Measurements from ENCODE around the gene UBE2R2. TPM values are rescaled to one million over a fixed set of nuclear protein-coding genes. Genes with fewer than 3 reads are reported as not detected.

The UBE2R2 gene
- total RNA-seq, 2 experiments from 2014 or later, result 13.7 to 57.3 TPM

DNA sequence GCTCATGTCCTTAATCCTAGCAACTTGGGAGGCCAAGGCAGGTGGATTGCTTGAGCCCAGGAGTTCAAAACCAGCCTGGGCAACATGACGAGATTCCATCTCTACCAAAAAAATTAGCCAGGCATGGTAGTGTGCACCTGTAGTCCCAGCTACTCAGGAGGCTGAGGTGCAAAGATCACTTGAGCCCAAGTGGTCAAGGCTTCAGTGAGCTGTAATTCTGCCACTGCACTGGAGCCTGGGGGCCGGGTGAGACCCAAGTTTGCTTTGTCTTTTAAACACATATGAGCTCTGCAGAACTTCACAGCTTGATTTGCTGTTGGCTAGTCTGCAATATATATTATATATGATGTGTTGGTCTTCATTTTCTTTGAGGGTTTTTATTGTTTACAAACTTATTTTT lies 89.8 kb downstream of the UBE2R2 start:
- Histone ChIP-seq H3K36me3 (ENCODE audit: insufficient read depth, low read length) (peaks cover 71% of the 10 kb centered on the region), H4K20me1 (ENCODE audit: insufficient read depth, low read length) (no peaks in the 10 kb centered on the region), H3K4me2 (ENCODE audit: low read length) (no peak overlapping the region), H3K27ac (ENCODE audit: low read depth, low read length, poor library complexity, severe bottlenecking) (no peak overlapping the region), H2AFZ (ENCODE audit: low read length) (no peak overlapping the region), H3K4me3 (ENCODE audit: low read depth, low read length, poor library complexity, severe bottlenecking) (no peak overlapping the region), H3K4me1 (ENCODE audit: insufficient read depth, low read length, poor library complexity, severe bottlenecking) (no peaks in the 10 kb centered on the region), H3K79me2 (ENCODE audit: insufficient read depth, low read depth, low read length) (peaks cover 25% of the 10 kb centered on the region; the same call in 1 of the 2 replicates), H3K9me2 (ENCODE audit: insufficient read depth, low read length) (no peaks in the 10 kb centered on the region), H3K9me3 (ENCODE audit: low read length) (no peaks in the 10 kb centered on the region; the same call in 1 of the 2 replicates)
- no peak for DNase-seq (ENCODE audit: low spot score)
- ChIA-PET CTCF (ENCODE audit: unreplicated experiment) (no interaction called here), POLR2A (interaction anchor here (1.2 to 1.7 kb wide), 2 partner anchors 13 to 37 kb away, joined by 3 read pairs; no protein-coding TSS in a partner anchor)
- intact Hi-C loops (cut with micrococcal nuclease; ENCODE audit: unreplicated experiment), result no loop called here
- BruUV-seq (replicated peaks), result no TSS peak
- TF ChIP-seq, protein P1, sequence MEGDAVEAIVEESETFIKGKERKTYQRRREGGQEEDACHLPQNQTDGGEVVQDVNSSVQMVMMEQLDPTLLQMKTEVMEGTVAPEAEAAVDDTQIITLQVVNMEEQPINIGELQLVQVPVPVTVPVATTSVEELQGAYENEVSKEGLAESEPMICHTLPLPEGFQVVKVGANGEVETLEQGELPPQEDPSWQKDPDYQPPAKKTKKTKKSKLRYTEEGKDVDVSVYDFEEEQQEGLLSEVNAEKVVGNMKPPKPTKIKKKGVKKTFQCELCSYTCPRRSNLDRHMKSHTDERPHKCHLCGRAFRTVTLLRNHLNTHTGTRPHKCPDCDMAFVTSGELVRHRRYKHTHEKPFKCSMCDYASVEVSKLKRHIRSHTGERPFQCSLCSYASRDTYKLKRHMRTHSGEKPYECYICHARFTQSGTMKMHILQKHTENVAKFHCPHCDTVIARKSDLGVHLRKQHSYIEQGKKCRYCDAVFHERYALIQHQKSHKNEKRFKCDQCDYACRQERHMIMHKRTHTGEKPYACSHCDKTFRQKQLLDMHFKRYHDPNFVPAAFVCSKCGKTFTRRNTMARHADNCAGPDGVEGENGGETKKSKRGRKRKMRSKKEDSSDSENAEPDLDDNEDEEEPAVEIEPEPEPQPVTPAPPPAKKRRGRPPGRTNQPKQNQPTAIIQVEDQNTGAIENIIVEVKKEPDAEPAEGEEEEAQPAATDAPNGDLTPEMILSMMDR (conservative IDR thresholded peaks at IDR 0.05; ENCODE audit: low read length), result no peak
- no peak for TF ChIP-seq EZH2phosphoT487 (IDR thresholded peaks at IDR 0.05; ENCODE audit: borderline replicate concordance, low read depth, low read length)

DNA sequence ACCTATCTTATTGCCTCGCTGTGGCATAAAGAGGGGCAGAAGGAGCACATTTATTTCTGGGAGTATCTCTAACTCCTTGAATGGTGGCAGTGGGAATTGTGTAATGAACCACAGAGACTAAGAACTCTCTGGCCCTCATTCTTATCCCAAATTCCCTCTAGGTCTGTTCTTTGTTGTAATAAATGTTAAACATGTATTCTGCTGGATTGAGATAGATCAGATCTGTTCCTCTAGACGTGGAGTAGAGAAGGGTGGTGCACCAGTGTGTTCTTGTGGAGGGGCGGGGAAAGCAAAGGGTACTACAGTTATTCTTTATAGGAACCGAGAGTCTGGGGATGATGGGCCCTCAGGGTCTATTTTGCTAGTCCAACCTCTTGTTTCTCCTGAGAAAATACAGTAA lies 90.4 kb downstream of the UBE2R2 start:
- no peak overlapping the region for H3K4me2 ChIP-seq (ENCODE audit: low read length)
- no peaks in the 10 kb centered on the region for H4K20me1 ChIP-seq (ENCODE audit: insufficient read depth, low read length)
- H3K36me3 ChIP-seq (ENCODE audit: insufficient read depth, low read length), result peaks cover 71% of the 10 kb centered on the region
- no peaks in the 10 kb centered on the region for H3K9me2 ChIP-seq (ENCODE audit: insufficient read depth, low read length)
- no peak for DNase-seq (ENCODE audit: low spot score)
- peaks cover 25% of the 10 kb centered on the region; the same call in 1 of the 2 replicates for H3K79me2 ChIP-seq (ENCODE audit: insufficient read depth, low read depth, low read length)
- no peaks in the 10 kb centered on the region for H3K4me1 ChIP-seq (ENCODE audit: insufficient read depth, low read length, poor library complexity, severe bottlenecking)
- ChIA-PET CTCF (ENCODE audit: unreplicated experiment) (no interaction called here), POLR2A (interaction anchor here (1.2 to 1.7 kb wide), 2 partner anchors 13 to 37 kb away, joined by 3 read pairs; no protein-coding TSS in a partner anchor)
- H3K4me3 ChIP-seq (ENCODE audit: low read depth, low read length, poor library complexity, severe bottlenecking), result no peak overlapping the region
- no peak overlapping the region for H3K27ac ChIP-seq (ENCODE audit: low read depth, low read length, poor library complexity, severe bottlenecking)
- no peaks in the 10 kb centered on the region; the same call in 1 of the 2 replicates for H3K9me3 ChIP-seq (ENCODE audit: low read length)
- intact Hi-C loops (cut with micrococcal nuclease; ENCODE audit: unreplicated experiment), result no loop called here
- TF ChIP-seq, protein P1 (conservative IDR thresholded peaks at IDR 0.05; ENCODE audit: low read length), result no peak
- TF ChIP-seq EZH2phosphoT487 (IDR thresholded peaks at IDR 0.05; ENCODE audit: borderline replicate concordance, low read depth, low read length), result no peak
- no peak overlapping the region for H2AFZ ChIP-seq (ENCODE audit: low read length)
- BruUV-seq (replicated peaks), result no TSS peak

DNA sequence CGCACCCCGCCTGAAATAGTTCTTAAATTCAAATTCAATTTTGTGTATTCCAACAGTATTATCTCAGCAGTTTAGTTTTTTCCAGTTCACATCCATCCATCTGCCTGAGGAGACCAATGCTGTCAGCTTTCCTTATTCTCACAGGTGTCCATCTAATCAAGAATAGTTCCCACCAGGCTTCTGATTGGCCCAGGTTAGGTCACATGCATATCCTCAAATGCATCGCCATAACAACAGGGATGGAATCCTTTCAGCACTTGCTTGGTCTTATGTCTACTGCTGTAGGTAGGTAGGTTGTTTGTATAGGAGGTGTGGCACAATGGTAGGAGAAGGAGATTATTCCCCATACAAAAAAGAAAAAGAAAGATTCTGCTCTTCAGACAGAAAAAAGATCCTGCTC lies 91.2 kb downstream of the UBE2R2 start:
- H3K27ac ChIP-seq (ENCODE audit: low read depth, low read length, poor library complexity, severe bottlenecking), result no peak overlapping the region
- ChIA-PET POLR2A (interaction anchor here (1.2 to 1.7 kb wide), 2 partner anchors 14 to 36 kb away, joined by 3 read pairs; no protein-coding TSS in a partner anchor), CTCF (ENCODE audit: unreplicated experiment) (no interaction called here)
- H3K36me3 ChIP-seq (ENCODE audit: insufficient read depth, low read length), result peaks cover 72% of the 10 kb centered on the region
- H3K4me3 ChIP-seq (ENCODE audit: low read depth, low read length, poor library complexity, severe bottlenecking), result no peak overlapping the region
- H3K79me2 ChIP-seq (ENCODE audit: insufficient read depth, low read depth, low read length), result peaks cover 25% of the 10 kb centered on the region; the same call in 1 of the 2 replicates
- H3K9me3 ChIP-seq (ENCODE audit: low read length), result no peaks in the 10 kb centered on the region; the same call in 1 of the 2 replicates
- H3K9me2 ChIP-seq (ENCODE audit: insufficient read depth, low read length), result no peaks in the 10 kb centered on the region
- no peak for TF ChIP-seq EZH2phosphoT487 (IDR thresholded peaks at IDR 0.05; ENCODE audit: borderline replicate concordance, low read depth, low read length)
- TF ChIP-seq, protein P1 (conservative IDR thresholded peaks at IDR 0.05; ENCODE audit: low read length), result no peak
- no peaks in the 10 kb centered on the region for H4K20me1 ChIP-seq (ENCODE audit: insufficient read depth, low read length)
- no peak overlapping the region for H2AFZ ChIP-seq (ENCODE audit: low read length)
- H3K4me1 ChIP-seq (ENCODE audit: insufficient read depth, low read length, poor library complexity, severe bottlenecking), result no peaks in the 10 kb centered on the region
- H3K4me2 ChIP-seq (ENCODE audit: low read length), result no peak overlapping the region
- no peak for DNase-seq (ENCODE audit: low spot score)
- no TSS peak for BruUV-seq (replicated peaks)
- intact Hi-C loops (cut with micrococcal nuclease; ENCODE audit: unreplicated experiment), result no loop called here

All from OCI-LY7 (cell line).